ENCODE measurements around the gene ATAD3A. TPM values are rescaled to one million over a fixed set of nuclear protein-coding genes. Genes with fewer than 3 reads are reported as not detected.

The ATAD3A gene
- total and polyA plus RNA-seq, 9 of the 15 experiments (the other 6 are each of a cell fraction or from before 2014, with no cell fraction given): 0.10 to 173 (median 36.7) TPM

DNA sequence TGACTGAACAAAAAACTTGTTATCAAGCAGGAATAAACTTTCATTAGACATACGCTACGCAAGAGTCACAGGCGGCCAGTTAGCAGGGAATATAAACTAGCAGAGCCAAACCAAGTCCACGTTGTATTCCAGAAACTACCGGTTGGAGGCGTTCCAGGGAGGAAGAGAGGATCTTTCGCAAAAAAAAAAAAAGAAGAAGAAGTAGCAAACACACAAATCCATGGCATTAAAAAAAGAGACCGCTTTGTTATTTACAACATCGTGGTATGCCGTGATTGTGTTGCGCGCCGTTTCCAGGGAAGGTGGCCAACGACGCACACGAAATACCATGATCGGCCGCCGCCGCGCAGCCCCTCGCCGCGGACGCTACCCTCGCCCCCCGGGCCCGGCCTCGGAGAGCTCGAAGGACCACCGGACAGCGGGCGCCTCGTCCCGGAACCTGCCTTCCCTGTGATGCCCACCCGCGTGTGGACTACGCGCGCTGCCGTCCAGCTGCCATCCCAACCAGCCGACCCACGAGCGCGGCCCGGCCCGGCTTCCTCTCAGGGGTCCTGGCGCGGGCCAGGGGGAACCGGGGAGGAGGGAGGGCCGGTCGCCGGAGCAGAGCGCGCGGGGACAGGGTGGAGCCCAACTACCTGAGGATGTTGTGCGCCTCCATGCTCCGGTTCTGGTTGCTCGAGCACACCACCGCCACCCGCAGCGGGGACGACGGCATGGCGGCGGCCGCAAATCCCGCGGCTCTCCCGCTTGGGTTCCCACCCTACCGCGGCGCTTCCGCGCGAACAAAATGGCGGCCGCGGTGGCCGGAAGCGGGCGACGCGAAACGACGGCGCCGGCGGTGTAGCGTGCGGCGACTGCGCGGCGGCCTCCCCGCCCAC lies 62.1 kb downstream of the ATAD3A start (continued):
- TF ChIP-seq, protein P1, sequence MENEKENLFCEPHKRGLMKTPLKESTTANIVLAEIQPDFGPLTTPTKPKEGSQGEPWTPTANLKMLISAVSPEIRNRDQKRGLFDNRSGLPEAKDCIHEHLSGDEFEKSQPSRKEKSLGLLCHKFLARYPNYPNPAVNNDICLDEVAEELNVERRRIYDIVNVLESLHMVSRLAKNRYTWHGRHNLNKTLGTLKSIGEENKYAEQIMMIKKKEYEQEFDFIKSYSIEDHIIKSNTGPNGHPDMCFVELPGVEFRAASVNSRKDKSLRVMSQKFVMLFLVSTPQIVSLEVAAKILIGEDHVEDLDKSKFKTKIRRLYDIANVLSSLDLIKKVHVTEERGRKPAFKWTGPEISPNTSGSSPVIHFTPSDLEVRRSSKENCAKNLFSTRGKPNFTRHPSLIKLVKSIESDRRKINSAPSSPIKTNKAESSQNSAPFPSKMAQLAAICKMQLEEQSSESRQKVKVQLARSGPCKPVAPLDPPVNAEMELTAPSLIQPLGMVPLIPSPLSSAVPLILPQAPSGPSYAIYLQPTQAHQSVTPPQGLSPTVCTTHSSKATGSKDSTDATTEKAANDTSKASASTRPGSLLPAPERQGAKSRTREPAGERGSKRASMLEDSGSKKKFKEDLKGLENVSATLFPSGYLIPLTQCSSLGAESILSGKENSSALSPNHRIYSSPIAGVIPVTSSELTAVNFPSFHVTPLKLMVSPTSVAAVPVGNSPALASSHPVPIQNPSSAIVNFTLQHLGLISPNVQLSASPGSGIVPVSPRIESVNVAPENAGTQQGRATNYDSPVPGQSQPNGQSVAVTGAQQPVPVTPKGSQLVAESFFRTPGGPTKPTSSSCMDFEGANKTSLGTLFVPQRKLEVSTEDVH (IDR thresholded peaks at IDR 0.05; ENCODE audit: low read depth, partially characterized antibody): no peak
- TF ChIP-seq SMAD3 (CRISPR knock-in tag; conservative IDR thresholded peaks at IDR 0.05): no peak
- no peak for TF ChIP-seq PYGO2 (tag; IDR thresholded peaks at IDR 0.05)
- TF ChIP-seq, protein P2, sequence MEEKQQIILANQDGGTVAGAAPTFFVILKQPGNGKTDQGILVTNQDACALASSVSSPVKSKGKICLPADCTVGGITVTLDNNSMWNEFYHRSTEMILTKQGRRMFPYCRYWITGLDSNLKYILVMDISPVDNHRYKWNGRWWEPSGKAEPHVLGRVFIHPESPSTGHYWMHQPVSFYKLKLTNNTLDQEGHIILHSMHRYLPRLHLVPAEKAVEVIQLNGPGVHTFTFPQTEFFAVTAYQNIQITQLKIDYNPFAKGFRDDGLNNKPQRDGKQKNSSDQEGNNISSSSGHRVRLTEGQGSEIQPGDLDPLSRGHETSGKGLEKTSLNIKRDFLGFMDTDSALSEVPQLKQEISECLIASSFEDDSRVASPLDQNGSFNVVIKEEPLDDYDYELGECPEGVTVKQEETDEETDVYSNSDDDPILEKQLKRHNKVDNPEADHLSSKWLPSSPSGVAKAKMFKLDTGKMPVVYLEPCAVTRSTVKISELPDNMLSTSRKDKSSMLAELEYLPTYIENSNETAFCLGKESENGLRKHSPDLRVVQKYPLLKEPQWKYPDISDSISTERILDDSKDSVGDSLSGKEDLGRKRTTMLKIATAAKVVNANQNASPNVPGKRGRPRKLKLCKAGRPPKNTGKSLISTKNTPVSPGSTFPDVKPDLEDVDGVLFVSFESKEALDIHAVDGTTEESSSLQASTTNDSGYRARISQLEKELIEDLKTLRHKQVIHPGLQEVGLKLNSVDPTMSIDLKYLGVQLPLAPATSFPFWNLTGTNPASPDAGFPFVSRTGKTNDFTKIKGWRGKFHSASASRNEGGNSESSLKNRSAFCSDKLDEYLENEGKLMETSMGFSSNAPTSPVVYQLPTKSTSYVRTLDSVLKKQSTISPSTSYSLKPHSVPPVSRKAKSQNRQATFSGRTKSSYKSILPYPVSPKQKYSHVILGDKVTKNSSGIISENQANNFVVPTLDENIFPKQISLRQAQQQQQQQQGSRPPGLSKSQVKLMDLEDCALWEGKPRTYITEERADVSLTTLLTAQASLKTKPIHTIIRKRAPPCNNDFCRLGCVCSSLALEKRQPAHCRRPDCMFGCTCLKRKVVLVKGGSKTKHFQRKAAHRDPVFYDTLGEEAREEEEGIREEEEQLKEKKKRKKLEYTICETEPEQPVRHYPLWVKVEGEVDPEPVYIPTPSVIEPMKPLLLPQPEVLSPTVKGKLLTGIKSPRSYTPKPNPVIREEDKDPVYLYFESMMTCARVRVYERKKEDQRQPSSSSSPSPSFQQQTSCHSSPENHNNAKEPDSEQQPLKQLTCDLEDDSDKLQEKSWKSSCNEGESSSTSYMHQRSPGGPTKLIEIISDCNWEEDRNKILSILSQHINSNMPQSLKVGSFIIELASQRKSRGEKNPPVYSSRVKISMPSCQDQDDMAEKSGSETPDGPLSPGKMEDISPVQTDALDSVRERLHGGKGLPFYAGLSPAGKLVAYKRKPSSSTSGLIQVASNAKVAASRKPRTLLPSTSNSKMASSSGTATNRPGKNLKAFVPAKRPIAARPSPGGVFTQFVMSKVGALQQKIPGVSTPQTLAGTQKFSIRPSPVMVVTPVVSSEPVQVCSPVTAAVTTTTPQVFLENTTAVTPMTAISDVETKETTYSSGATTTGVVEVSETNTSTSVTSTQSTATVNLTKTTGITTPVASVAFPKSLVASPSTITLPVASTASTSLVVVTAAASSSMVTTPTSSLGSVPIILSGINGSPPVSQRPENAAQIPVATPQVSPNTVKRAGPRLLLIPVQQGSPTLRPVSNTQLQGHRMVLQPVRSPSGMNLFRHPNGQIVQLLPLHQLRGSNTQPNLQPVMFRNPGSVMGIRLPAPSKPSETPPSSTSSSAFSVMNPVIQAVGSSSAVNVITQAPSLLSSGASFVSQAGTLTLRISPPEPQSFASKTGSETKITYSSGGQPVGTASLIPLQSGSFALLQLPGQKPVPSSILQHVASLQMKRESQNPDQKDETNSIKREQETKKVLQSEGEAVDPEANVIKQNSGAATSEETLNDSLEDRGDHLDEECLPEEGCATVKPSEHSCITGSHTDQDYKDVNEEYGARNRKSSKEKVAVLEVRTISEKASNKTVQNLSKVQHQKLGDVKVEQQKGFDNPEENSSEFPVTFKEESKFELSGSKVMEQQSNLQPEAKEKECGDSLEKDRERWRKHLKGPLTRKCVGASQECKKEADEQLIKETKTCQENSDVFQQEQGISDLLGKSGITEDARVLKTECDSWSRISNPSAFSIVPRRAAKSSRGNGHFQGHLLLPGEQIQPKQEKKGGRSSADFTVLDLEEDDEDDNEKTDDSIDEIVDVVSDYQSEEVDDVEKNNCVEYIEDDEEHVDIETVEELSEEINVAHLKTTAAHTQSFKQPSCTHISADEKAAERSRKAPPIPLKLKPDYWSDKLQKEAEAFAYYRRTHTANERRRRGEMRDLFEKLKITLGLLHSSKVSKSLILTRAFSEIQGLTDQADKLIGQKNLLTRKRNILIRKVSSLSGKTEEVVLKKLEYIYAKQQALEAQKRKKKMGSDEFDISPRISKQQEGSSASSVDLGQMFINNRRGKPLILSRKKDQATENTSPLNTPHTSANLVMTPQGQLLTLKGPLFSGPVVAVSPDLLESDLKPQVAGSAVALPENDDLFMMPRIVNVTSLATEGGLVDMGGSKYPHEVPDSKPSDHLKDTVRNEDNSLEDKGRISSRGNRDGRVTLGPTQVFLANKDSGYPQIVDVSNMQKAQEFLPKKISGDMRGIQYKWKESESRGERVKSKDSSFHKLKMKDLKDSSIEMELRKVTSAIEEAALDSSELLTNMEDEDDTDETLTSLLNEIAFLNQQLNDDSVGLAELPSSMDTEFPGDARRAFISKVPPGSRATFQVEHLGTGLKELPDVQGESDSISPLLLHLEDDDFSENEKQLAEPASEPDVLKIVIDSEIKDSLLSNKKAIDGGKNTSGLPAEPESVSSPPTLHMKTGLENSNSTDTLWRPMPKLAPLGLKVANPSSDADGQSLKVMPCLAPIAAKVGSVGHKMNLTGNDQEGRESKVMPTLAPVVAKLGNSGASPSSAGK (IDR thresholded peaks at IDR 0.05): no peak
- TF ChIP-seq, protein P3, sequence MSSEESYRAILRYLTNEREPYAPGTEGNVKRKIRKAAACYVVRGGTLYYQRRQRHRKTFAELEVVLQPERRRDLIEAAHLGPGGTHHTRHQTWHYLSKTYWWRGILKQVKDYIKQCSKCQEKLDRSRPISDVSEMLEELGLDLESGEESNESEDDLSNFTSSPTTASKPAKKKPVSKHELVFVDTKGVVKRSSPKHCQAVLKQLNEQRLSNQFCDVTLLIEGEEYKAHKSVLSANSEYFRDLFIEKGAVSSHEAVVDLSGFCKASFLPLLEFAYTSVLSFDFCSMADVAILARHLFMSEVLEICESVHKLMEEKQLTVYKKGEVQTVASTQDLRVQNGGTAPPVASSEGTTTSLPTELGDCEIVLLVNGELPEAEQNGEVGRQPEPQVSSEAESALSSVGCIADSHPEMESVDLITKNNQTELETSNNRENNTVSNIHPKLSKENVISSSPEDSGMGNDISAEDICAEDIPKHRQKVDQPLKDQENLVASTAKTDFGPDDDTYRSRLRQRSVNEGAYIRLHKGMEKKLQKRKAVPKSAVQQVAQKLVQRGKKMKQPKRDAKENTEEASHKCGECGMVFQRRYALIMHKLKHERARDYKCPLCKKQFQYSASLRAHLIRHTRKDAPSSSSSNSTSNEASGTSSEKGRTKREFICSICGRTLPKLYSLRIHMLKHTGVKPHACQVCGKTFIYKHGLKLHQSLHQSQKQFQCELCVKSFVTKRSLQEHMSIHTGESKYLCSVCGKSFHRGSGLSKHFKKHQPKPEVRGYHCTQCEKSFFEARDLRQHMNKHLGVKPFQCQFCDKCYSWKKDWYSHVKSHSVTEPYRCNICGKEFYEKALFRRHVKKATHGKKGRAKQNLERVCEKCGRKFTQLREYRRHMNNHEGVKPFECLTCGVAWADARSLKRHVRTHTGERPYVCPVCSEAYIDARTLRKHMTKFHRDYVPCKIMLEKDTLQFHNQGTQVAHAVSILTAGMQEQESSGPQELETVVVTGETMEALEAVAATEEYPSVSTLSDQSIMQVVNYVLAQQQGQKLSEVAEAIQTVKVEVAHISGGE (CRISPR knock-in tag; IDR thresholded peaks at IDR 0.05): no peak
- no peak for TF ChIP-seq ZNF184 (CRISPR knock-in tag; IDR thresholded peaks at IDR 0.05)
- no peak for TF ChIP-seq HMG20B (CRISPR knock-in tag; IDR thresholded peaks at IDR 0.05)
- no peak for TF ChIP-seq HDGF (IDR thresholded peaks at IDR 0.05)

Measured in K562 (cell line).